ENCODE results near the gene RAB31. TPM values are rescaled to one million over a fixed set of nuclear protein-coding genes. Genes with fewer than 3 reads are reported as not detected.

RAB31 gene
- total and polyA plus RNA-seq, 2 of the 13 experiments (the other 11 are each of a cell fraction or from before 2014, with no cell fraction given), result 1.1 to 1.7 TPM

- no peak for TF ChIP-seq ZBTB4 (CRISPR knock-in tag; IDR thresholded peaks at IDR 0.05; ENCODE audit: borderline replicate concordance)
- no peak for TF ChIP-seq POLR2AphosphoS5 (IDR thresholded peaks at IDR 0.05; ENCODE audit: low read depth, low read length)
- no peak for TF ChIP-seq PRDM15 (CRISPR knock-in tag; IDR thresholded peaks at IDR 0.05)
- no peak for TF ChIP-seq ZNF432 (CRISPR knock-in tag; IDR thresholded peaks at IDR 0.05; ENCODE audit: borderline replicate concordance)
- no peak for TF ChIP-seq ZNF33A (CRISPR knock-in tag; IDR thresholded peaks at IDR 0.05; ENCODE audit: borderline replicate concordance)
Observed at GRCh38 chr18:9719421-9719981, 11.4 kb downstream of the RAB31 start (continued).
